Measurements from ENCODE around the gene ATXN7L3B. TPM values are rescaled to one million over a fixed set of nuclear protein-coding genes. Genes with fewer than 3 reads are reported as not detected.

Gene ATXN7L3B
- total and polyA plus RNA-seq, 5 donors from 2014 or later: 24.1 to 39.4 (median 39.1) TPM

GRCh38 chr12:74537126-74537706 is 419 bp upstream of the ATXN7L3B start:
- Mint-ChIP-seq H3K27me3 (peaks cover 4% of the 10 kb centered on the region), H3K9me3 (no peaks in the 10 kb centered on the region), H3K4me1 (peaks cover 37 to 58% (median 46%) of the 10 kb centered on the region in 4 donors), H3K27ac (peak overlapping the region; percentile 98 to 100 (median 99)), H3K36me3 (peaks cover 35% of the 10 kb centered on the region), H3K4me3 (peak overlapping the region; percentile 94 to 95 (median 94))
- H3K27ac ChIP-seq (ENCODE audit: insufficient read depth, low read length, poor library complexity, severe bottlenecking): peak overlapping the region; percentile 95
- peak; percentile 37 to 39 for ATAC-seq (ENCODE audit: low read depth in 2 of 2)
- H3K9me3 ChIP-seq (ENCODE audit: control insufficient read depth in 2 of 2, low read length in 2 of 2): no peaks in the 10 kb centered on the region
- H3K36me3 ChIP-seq (ENCODE audit: control insufficient read depth, insufficient read depth, low read length): peaks cover 19% of the 10 kb centered on the region
- DNase-seq: peak in 2 of 3 donors; percentile 66 to 77
- peak overlapping the region; percentile 92 for H3K4me3 ChIP-seq (ENCODE audit: low read depth, low read length)
- peaks cover 41% of the 10 kb centered on the region for H3K4me1 ChIP-seq (ENCODE audit: control insufficient read depth, insufficient read depth, low read length, poor library complexity, severe bottlenecking)
- H3K27me3 ChIP-seq (ENCODE audit: control insufficient read depth, insufficient read depth, low read length): no peaks in the 10 kb centered on the region

GRCh38 chr12:74538491-74539258 is 1.0 kb downstream of the ATXN7L3B start:
- ATAC-seq (ENCODE audit: low read depth in 2 of 2) (peak; percentile 44 to 45), DNase-seq (peak; percentile 14 to 72 (median 56))
- Histone ChIP-seq H3K4me3 (ENCODE audit: low read depth, low read length) (peak overlapping the region; percentile 92), H3K4me1 (ENCODE audit: control insufficient read depth, insufficient read depth, low read length, poor library complexity, severe bottlenecking) (peaks cover 42% of the 10 kb centered on the region), H3K27me3 (ENCODE audit: control insufficient read depth, insufficient read depth, low read length) (no peaks in the 10 kb centered on the region), H3K9me3 (ENCODE audit: control insufficient read depth in 2 of 2, low read length in 2 of 2) (no peaks in the 10 kb centered on the region), H3K36me3 (ENCODE audit: control insufficient read depth, insufficient read depth, low read length) (peaks cover 20% of the 10 kb centered on the region), H3K27ac (ENCODE audit: insufficient read depth, low read length, poor library complexity, severe bottlenecking) (peak overlapping the region; percentile 95)
- Mint-ChIP-seq H3K9me3 (no peaks in the 10 kb centered on the region), H3K4me3 (peak overlapping the region; percentile 94 to 95 (median 94)), H3K27me3 (peaks cover 4% of the 10 kb centered on the region), H3K4me1 (peaks cover 47 to 69% (median 58%) of the 10 kb centered on the region in 4 donors), H3K36me3 (peaks cover 35% of the 10 kb centered on the region), H3K27ac (peak overlapping the region; percentile 98 to 100 (median 99))

- ATAC-seq (ENCODE audit: low read depth in 2 of 2): no peak
- Mint-ChIP-seq H3K27ac (peak overlapping the region; percentile 98 to 100 (median 99)), H3K4me1 (peaks cover 48 to 69% (median 58%) of the 10 kb centered on the region in 4 donors), H3K36me3 (peaks cover 35% of the 10 kb centered on the region), H3K27me3 (peaks cover 4% of the 10 kb centered on the region), H3K9me3 (no peaks in the 10 kb centered on the region), H3K4me3 (peak overlapping the region; percentile 94 to 95 (median 94))
- H3K4me3 ChIP-seq (ENCODE audit: low read depth, low read length): peak overlapping the region; percentile 92
- H3K4me1 ChIP-seq (ENCODE audit: control insufficient read depth, insufficient read depth, low read length, poor library complexity, severe bottlenecking): peaks cover 42% of the 10 kb centered on the region
- peak overlapping the region; percentile 95 for H3K27ac ChIP-seq (ENCODE audit: insufficient read depth, low read length, poor library complexity, severe bottlenecking)
- H3K27me3 ChIP-seq (ENCODE audit: control insufficient read depth, insufficient read depth, low read length): no peaks in the 10 kb centered on the region
- peaks cover 20% of the 10 kb centered on the region for H3K36me3 ChIP-seq (ENCODE audit: control insufficient read depth, insufficient read depth, low read length)
- no peaks in the 10 kb centered on the region for H3K9me3 ChIP-seq (ENCODE audit: control insufficient read depth in 2 of 2, low read length in 2 of 2)
- peak in 1 of 3 donors; percentile 4 for DNase-seq
These were observed 1.6 kb downstream of the ATXN7L3B start for GRCh38 chr12:74539261-74539660.

GRCh38 chr12:74539765-74540526 is 2.3 kb downstream of the ATXN7L3B start:
- DNase-seq: no peak
- peaks cover 50 to 72% (median 58%) of the 10 kb centered on the region in 4 donors for H3K4me1 Mint-ChIP-seq
- H3K27ac Mint-ChIP-seq: peak overlapping the region; percentile 89 to 99 (median 98)
- Histone ChIP-seq H3K36me3 (ENCODE audit: control insufficient read depth, insufficient read depth, low read length) (peaks cover 20% of the 10 kb centered on the region), H3K27ac (ENCODE audit: insufficient read depth, low read length, poor library complexity, severe bottlenecking) (peak overlapping the region; percentile 95), H3K4me1 (ENCODE audit: control insufficient read depth, insufficient read depth, low read length, poor library complexity, severe bottlenecking) (peaks cover 42% of the 10 kb centered on the region), H3K4me3 (ENCODE audit: low read depth, low read length) (peak overlapping the region; percentile 92), H3K9me3 (ENCODE audit: control insufficient read depth in 2 of 2, low read length in 2 of 2) (no peaks in the 10 kb centered on the region), H3K27me3 (ENCODE audit: control insufficient read depth, insufficient read depth, low read length) (no peaks in the 10 kb centered on the region)
- H3K27me3 Mint-ChIP-seq: peaks cover 4% of the 10 kb centered on the region
- no peaks in the 10 kb centered on the region for H3K9me3 Mint-ChIP-seq
- H3K36me3 Mint-ChIP-seq: peaks cover 35% of the 10 kb centered on the region
- ATAC-seq (ENCODE audit: low read depth in 2 of 2): no peak
- peak overlapping the region; percentile 94 to 95 (median 94) for H3K4me3 Mint-ChIP-seq

DNA sequence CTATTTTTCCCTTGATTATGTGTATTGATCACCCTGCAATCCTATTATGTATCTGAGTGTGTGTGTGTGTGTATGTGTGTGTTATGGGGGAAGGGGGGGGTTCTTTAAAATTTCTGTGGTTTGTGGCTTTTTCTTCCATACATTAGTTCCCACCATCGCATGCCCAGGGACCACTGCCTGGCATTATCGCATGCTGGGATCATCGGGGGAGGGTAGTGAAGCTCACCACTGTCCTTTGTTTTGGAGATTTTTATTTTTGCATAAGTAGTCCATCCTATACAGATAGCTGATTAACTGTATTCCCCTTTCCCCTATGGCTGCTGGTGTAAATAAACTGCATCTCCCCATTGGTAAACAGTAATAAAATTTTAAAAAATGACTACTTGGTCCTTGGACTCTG is 3.4 kb downstream of the ATXN7L3B start:
- peaks cover 20% of the 10 kb centered on the region for H3K36me3 ChIP-seq (ENCODE audit: control insufficient read depth, insufficient read depth, low read length)
- no peak overlapping the region for H3K27ac ChIP-seq (ENCODE audit: insufficient read depth, low read length, poor library complexity, severe bottlenecking)
- peaks cover 42% of the 10 kb centered on the region for H3K4me1 ChIP-seq (ENCODE audit: control insufficient read depth, insufficient read depth, low read length, poor library complexity, severe bottlenecking)
- peak overlapping the region; percentile 92 for H3K4me3 ChIP-seq (ENCODE audit: low read depth, low read length)
- H3K27me3 ChIP-seq (ENCODE audit: control insufficient read depth, insufficient read depth, low read length): no peaks in the 10 kb centered on the region
- no peaks in the 10 kb centered on the region for H3K9me3 ChIP-seq (ENCODE audit: control insufficient read depth in 2 of 2, low read length in 2 of 2)
- DNase-seq: no peak
- Mint-ChIP-seq H3K27ac (peak overlapping the region in 2 of 3 donors; percentile 51 to 98), H3K36me3 (peaks cover 35% of the 10 kb centered on the region), H3K4me3 (peak overlapping the region; percentile 94 to 95 (median 94)), H3K27me3 (peaks cover 4% of the 10 kb centered on the region), H3K9me3 (no peaks in the 10 kb centered on the region), H3K4me1 (peaks cover 57 to 77% (median 64%) of the 10 kb centered on the region in 4 donors)
- no peak for ATAC-seq (ENCODE audit: low read depth in 2 of 2)

DNA sequence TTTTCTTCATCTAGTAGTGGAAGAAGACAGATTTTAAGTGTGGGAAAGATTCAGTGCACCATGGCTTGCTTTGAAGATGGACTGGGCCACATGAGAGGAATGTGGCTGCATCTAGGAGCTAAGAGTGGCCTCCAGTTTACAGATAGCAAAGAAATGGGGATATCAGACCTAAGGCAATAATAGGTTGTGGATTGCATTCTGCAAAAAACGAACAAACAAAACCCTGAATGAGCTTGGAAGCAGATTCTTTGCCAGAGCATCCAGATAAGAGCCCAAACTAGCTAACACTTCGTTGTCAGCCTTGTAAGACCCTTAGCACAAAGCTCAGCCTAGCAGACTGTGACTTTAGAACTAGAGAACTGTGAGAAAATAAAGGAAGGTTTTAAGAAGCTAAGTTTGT is 9.6 kb downstream of the ATXN7L3B start:
- Mint-ChIP-seq H3K27me3 (no peaks in the 10 kb centered on the region), H3K27ac (no peak overlapping the region), H3K4me3 (no peak overlapping the region), H3K9me3 (no peaks in the 10 kb centered on the region), H3K4me1 (peaks cover 19 to 24% (median 21%) of the 10 kb centered on the region in 4 donors), H3K36me3 (no peaks in the 10 kb centered on the region)
- no peak overlapping the region for H3K27ac ChIP-seq (ENCODE audit: insufficient read depth, low read length, poor library complexity, severe bottlenecking)
- H3K27me3 ChIP-seq (ENCODE audit: control insufficient read depth, insufficient read depth, low read length): no peaks in the 10 kb centered on the region
- H3K4me3 ChIP-seq (ENCODE audit: low read depth, low read length): no peak overlapping the region
- ATAC-seq (ENCODE audit: low read depth in 2 of 2): no peak
- H3K9me3 ChIP-seq (ENCODE audit: control insufficient read depth in 2 of 2, low read length in 2 of 2): no peaks in the 10 kb centered on the region
- H3K36me3 ChIP-seq (ENCODE audit: control insufficient read depth, insufficient read depth, low read length): peaks cover under 1% of the 10 kb centered on the region
- DNase-seq: no peak
- H3K4me1 ChIP-seq (ENCODE audit: control insufficient read depth, insufficient read depth, low read length, poor library complexity, severe bottlenecking): peaks cover under 1% of the 10 kb centered on the region

DNA sequence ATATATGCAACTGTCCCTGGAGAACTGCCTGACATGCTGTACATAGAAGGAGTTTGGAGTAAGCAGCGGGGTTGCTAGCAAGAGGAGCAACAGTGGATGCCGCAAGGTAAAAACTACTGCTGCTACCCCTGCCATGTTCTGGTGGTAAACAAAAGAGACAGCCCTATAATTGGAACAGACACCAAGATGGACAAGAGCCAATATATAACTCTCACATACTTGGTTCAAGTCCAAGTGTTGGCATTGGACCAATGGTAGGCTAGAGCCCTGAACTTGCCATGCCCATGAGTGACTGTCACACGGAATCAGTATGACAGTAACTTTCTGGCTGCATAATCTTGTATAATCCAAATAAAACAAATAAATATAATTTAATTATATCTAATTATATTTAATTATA is 13.7 kb downstream of the ATXN7L3B start:
- Histone ChIP-seq H3K4me1 (ENCODE audit: control insufficient read depth, insufficient read depth, low read length, poor library complexity, severe bottlenecking) (no peaks in the 10 kb centered on the region), H3K4me3 (ENCODE audit: low read depth, low read length) (no peak overlapping the region), H3K27me3 (ENCODE audit: control insufficient read depth, insufficient read depth, low read length) (no peaks in the 10 kb centered on the region), H3K27ac (ENCODE audit: insufficient read depth, low read length, poor library complexity, severe bottlenecking) (no peak overlapping the region), H3K36me3 (ENCODE audit: control insufficient read depth, insufficient read depth, low read length) (no peaks in the 10 kb centered on the region), H3K9me3 (ENCODE audit: control insufficient read depth in 2 of 2, low read length in 2 of 2) (no peaks in the 10 kb centered on the region)
- ATAC-seq (ENCODE audit: low read depth in 2 of 2) (no peak), DNase-seq (no peak)
- Mint-ChIP-seq H3K4me1 (peaks cover 0 to 4% (median under 1%) of the 10 kb centered on the region in 4 donors), H3K9me3 (no peaks in the 10 kb centered on the region), H3K36me3 (no peaks in the 10 kb centered on the region), H3K27me3 (peaks cover 2% of the 10 kb centered on the region), H3K27ac (no peak overlapping the region), H3K4me3 (no peak overlapping the region)

All from CD4-positive, CD25-positive, alpha-beta regulatory T cell (primary cell).